Left ventricle myocardium inferior (tissue), 1 donor: ENCODE measurements around the gene TMEM94. TPM values are rescaled to one million over a fixed set of nuclear protein-coding genes. Genes with fewer than 3 reads are reported as not detected.

ENCODE experiments used
- DNase-seq: peaks from one replicate; pipeline ENCODE4 v3.0.0-alpha.2; 2020
- H3K27ac ChIP-seq: fragments of 200-600 bp; replicated peaks from 2 replicates; pipeline ENCODE4 v1.8.0; 2021
- H3K27me3 ChIP-seq: fragments of 200-600 bp; 2 replicates; pipeline ENCODE4 v1.8.0; 2021; ENCODE audit warnings: low read depth
- H3K36me3 ChIP-seq: fragments of 200-600 bp; 2 replicates; pipeline ENCODE4 v1.8.0; 2021
- H3K4me1 ChIP-seq: fragments of 200-600 bp; 2 replicates; pipeline ENCODE4 v1.8.0; 2021
- H3K4me3 ChIP-seq: fragments of 200-600 bp; 2 replicates; pipeline ENCODE4 v1.8.0; 2021; ENCODE audit warnings: mild to moderate bottlenecking, moderate library complexity
- H3K9me3 ChIP-seq: fragments of 200-600 bp; replicated peaks from 2 replicates; pipeline ENCODE4 v1.8.0; 2021
- CTCF ChIP-seq: fragments of 200-600 bp; IDR thresholded peaks from 2 replicates; pipeline ENCODE4 v1.8.0; 2021; ENCODE audit warnings: antibody characterized with exemption, mild to moderate bottlenecking, borderline replicate concordance
- intact Hi-C: fragments of 100-400 bp; cut with micrococcal nuclease; formaldehyde crosslinking; loops from one replicate; pipeline ENCODE4 v1.11.0; 2022
- total RNA-seq: library from RNA; stranded (reverse); fragmentation: NEBNext Ultra II Directional; extraction: Animal tissue kit (Norgen Biotek cat#: 25700); gene quantifications from one replicate; pipeline ENCODE4 v1.2.1, GENCODE V29; 2021
- donor health status: DM: no; HTN: yes; CAD: no; lungs with severe emphysema.

The TMEM94 gene
- total RNA-seq, 1 donor from 2014 or later, result 38.8 TPM

- intact Hi-C loops, result loop anchor here (10.0 kb wide), 1 partner anchor 89 kb away; no protein-coding TSS in a partner anchor
- H3K27ac ChIP-seq, result peak overlapping the region; percentile 96
- DNase-seq, result no peak
These were observed 57.2 kb downstream of the TMEM94 start for GRCh38 chr17:75513641-75514000.

DNA sequence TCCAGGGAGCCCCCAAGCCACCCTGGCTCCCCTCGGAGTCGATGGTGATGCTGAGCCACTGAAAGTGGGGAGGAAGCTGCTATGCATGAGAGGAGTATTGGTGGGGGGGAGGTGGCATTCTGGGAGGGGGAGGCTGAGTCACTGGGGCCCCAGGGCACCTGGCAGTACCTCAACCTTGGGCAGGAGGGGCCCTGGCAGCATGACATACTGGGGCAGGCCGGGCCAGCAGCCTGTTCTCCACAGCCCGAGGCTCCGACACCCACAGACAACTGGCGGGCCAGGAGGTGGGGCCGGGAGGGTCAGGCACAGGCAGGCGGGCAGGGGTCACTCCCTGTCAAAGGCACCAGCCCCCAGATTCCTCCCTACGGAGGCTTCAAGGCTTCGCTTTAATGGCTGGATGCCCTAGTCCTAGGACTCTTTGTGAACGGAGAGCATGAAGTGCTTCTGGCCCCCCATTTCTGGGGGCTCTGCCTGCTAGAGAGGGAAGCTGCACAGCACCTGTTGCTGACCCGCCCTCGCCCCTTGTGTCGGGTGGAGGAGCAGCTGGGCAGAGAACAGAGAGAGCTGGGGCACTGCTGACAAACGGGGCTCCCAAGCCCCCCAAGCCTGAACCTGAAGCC, 58.0 kb downstream of the TMEM94 start:
- no peak for TF ChIP-seq CTCF
- Histone ChIP-seq H3K36me3 (peaks cover 32% of the 10 kb centered on the region), H3K27me3 (no peaks in the 10 kb centered on the region), H3K4me3 (peak overlapping the region; percentile 95), H3K27ac (peak overlapping the region; percentile 96), H3K9me3 (no peaks in the 10 kb centered on the region), H3K4me1 (peaks cover 86% of the 10 kb centered on the region)
- intact Hi-C loops, result loop anchor here (10.0 kb wide), 1 partner anchor 90 kb away; no protein-coding TSS in a partner anchor
- no peak for DNase-seq

More at GRCh38 chr17:75513641-75514000, 57.2 kb downstream of the TMEM94 start:
- H3K27me3 ChIP-seq, result no peaks in the 10 kb centered on the region
- H3K4me3 ChIP-seq, result peak overlapping the region; percentile 95
- TF ChIP-seq CTCF, result no peak
- peaks cover 35% of the 10 kb centered on the region for H3K36me3 ChIP-seq
- no peaks in the 10 kb centered on the region for H3K9me3 ChIP-seq
- H3K4me1 ChIP-seq, result peaks cover 94% of the 10 kb centered on the region

GRCh38 chr17:75514919-75515495, 58.6 kb downstream of the TMEM94 start:
- Histone ChIP-seq H3K4me1 (peaks cover 80% of the 10 kb centered on the region), H3K9me3 (no peaks in the 10 kb centered on the region), H3K27ac (peak overlapping the region; percentile 96), H3K36me3 (peaks cover 32% of the 10 kb centered on the region), H3K27me3 (no peaks in the 10 kb centered on the region), H3K4me3 (peak overlapping the region; percentile 95)
- intact Hi-C loops, result loop anchor here (10.0 kb wide), 1 partner anchor 90 kb away; no protein-coding TSS in a partner anchor
- no peak for TF ChIP-seq CTCF
- no peak for DNase-seq

DNA sequence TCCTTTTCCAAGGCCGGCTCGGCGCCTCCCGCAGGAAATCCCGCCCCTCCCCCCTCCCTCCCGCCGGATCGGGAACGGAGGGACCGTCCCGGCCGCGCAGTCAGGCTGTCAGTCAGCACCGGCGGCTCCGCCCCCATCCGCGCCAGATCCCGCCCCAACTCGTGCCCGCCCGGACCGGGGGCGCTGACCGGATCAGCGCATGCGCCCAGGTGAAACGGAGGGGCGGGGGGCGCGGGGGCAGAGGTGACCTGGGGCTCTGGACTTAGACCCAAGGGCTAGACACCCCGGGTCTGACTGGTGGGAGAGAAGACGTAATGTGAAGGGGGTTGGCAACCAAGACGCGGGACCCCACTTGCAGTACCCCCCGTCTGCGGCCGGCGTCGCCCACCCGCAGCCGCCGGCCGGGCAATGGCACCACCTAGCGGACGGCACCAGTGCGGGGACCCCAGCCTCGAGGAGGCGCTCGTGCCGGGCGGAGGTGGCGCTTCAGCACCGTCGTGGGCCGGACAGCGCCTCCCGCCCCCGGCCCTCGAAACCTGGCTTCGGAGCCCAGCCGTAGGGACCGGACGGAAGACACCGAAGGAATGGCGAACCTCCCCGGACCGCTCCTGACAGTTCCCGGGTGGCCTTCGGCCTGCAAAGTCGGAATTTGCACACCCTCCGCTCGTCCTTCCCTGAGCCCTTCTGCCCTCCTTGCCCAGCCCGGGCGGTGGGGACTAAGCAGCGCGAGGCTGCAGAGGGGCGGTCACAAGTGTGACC, 59.2 kb downstream of the TMEM94 start, which contains the start of gene CASKIN2:
Gene CASKIN2, minus strand, starts transcription at position 42 of the 759 bp plus-strand sequence. CDS start 1,733 bp downstream, outside the sequence.
- Histone ChIP-seq H3K36me3 (peaks cover 26% of the 10 kb centered on the region), H3K4me1 (peaks cover 73% of the 10 kb centered on the region), H3K27me3 (no peaks in the 10 kb centered on the region), H3K27ac (peak within 1 kb of the TSS; percentile 96), H3K9me3 (no peaks in the 10 kb centered on the region), H3K4me3 (peak within 1 kb of the TSS; percentile 95)
- DNase-seq, result peak; percentile 98
- TF ChIP-seq CTCF, result peak; percentile 97
- intact Hi-C loops, result loop anchor here (10.0 kb wide), 1 partner anchor 91 kb away; no protein-coding TSS in a partner anchor

DNA sequence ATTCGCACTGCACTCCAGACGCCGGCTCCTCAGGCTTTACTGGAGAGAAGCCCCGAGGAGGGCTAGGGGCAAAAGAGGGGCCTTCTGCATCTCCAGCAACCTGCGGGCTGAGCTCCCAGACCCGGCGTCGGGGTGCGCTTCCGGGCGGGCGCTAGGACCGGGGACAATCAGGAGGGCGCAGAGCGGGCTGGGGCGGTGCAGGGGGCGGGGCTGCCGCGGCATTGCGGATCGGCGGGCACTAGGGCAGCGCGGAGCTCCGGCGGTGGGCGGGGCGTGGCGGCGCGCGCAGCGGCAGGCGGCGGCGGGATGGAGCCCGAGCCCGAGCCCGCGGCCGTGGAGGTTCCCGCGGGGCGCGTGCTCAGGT, 59.8 kb downstream of the TMEM94 start, which contains the start of gene TSEN54:
Gene TSEN54, plus strand, starts transcription at position 274 of the 364 bp plus-strand sequence. Its CDS starts 33 bp downstream, at position 307.
- H3K4me1 ChIP-seq, result peaks cover 67% of the 10 kb centered on the region
- H3K4me3 ChIP-seq, result peak within 1 kb of the TSS; percentile 95
- H3K36me3 ChIP-seq, result peaks cover 21% of the 10 kb centered on the region
- H3K27ac ChIP-seq, result peak within 1 kb of the TSS; percentile 96
- no peaks in the 10 kb centered on the region for H3K27me3 ChIP-seq
- no peak for TF ChIP-seq CTCF
- H3K9me3 ChIP-seq, result no peaks in the 10 kb centered on the region
- peak; percentile 97 for DNase-seq
- intact Hi-C loops, result loop anchor here (10.0 kb wide), 1 partner anchor 91 kb away; no protein-coding TSS in a partner anchor
